CD4-positive, alpha-beta T cell treated with Interleukin-17A for 4 hours (primary cell): Measurements from ENCODE around the gene VSIG10L.

Source experiments
- DNase-seq: peaks from one replicate; pipeline ENCODE4 v3.0.0-alpha.2; 2020; ENCODE audit warnings: mixed read lengths

Gene VSIG10L

GRCh38 chr19:51311351-51312257 lies 30.3 kb downstream of the VSIG10L start, which contains the start of gene IGLON5:
IGLON5 (plus strand) TSS chr19:51311644; CDS start chr19:51311848, 204 bp downstream.
- no peak for DNase-seq

GRCh38 chr19:51305479-51305878 lies 36.5 kb downstream of the VSIG10L start:
- DNase-seq, result no peak

DNA sequence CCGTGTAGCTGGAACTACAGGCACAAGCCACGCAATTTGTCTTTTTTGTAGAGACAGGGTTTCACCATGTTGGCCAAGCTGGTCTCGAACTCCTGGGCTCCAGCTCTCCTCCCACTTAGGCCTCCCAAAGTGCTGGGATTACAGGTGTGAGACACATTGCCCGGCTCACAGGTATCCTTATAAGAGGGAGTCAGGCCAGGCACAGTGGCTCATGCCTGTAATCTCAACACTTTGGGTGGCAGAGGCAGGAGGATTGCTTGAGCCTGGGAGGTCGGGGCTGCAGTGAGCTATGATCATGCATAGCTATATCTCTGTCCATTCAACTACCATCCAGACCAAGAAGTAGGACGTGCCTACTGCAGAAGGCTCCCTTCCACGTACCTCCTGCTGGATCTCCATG lies 40.7 kb downstream of the VSIG10L start:
- DNase-seq, result no peak

DNA sequence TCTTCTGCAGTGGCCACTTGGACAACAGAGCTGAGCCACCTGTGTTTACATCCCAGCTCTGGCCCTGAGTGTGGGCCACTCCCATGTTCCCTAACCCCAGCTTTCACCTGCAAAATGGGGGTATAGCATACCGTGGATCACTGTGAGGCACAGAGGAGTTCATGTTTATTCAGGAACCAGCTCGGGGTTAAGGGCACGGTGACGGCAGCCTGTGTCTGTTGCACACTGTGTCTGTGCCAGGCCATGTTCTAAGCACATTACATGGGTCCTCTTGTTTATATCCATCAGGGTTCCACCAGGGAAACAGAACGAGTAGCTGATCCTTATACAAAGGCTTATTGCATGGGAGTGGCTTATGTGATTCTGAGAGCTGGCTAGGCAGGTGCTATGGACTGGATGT lies 44.5 kb downstream of the VSIG10L start:
- DNase-seq, result no peak

GRCh38 chr19:51296336-51297093 lies 45.4 kb downstream of the VSIG10L start:
- no peak for DNase-seq

DNA sequence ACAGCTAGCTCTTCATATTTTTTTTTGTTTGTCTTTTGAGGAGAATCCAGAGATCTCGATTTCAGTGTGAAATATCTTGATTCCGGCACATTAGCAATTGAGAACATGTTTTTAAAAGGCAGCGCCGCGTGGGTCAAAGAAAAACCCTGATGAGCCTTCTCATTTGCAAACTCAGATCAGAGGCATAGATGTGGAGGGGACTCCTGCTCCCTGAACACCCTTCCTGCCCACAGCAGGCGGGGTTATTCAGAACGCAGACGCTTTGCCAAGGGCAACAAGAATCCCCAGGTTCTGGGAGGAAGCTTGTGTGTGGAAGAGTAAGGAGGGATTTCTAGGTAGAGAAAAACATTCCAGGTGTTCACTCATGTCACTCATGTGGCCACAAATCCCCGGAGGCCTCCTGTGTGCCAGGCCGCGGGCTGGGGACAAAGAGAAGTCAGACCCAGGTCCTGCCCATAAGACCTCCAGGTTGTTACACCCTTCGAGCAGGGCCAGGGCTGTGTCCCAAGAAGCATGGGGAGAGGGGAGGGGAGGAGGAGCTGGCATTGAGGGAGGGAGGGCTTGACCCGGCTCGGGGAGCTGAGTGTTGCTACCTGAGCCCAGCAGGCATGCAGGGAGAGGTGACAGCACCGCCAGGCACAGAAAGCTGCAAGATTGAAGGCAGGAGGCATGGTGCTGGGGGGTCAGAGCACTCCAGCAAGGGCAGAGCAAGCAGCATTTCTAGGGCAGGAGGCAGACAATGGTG lies 46.4 kb downstream of the VSIG10L start:
- DNase-seq, result no peak

DNA sequence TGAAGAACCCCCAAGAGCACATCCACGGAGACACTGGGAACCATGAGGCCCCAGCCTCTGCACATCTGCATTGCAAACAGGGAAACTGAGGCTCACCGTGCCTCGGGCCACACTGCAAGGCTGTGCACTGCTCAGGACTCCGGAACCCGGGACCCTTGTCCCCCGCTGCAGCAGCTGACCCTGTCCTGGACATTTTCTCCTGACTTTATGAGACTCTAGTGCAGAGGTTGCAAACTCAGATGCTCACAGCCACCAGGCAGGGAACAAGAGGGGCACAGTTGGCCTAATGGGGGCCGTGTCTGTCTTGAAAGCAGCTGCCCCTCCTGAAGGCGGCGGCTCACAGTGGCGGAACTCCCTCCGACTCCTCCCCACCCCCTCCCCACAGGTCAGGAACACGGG lies 47.0 kb downstream of the VSIG10L start:
- DNase-seq, result no peak

DNA sequence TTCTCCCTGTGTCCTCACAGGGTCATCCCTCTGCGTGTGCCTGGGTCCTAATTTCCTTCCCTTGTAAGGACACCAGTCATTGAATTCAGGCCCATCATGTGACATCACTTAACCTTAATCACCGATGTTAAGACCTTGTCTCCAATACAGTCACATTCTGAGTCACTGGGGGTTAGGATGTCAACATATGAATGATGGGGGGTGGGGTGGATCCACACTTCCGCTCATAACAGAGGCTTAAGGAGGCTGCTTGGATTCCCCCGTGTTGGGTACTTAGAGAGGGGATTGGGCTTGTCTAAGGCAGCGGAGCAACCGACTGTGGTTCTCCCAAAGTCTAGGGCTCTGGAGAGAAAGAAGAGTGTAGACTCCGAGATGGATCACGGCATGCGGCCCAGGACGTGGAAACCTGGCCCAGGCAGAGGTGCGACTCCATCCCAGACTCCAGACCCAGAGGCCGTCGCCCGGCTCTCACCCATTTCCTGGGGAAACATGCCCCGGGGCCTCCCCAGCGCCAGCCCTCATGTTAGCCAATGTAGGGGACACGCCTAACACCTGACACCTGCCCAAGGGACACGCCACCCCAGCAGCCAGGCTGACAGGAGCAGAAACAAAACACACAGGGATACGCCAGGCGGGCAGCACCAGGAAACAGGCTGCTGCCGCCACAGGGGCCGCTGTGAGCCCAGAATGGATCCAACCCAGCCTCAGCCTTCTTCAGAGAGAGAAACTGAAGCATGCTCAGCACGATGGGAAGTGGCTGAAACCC lies 47.5 kb downstream of the VSIG10L start:
- no peak for DNase-seq

GRCh38 chr19:51293571-51294210 lies 48.2 kb downstream of the VSIG10L start:
- DNase-seq, result no peak

GRCh38 chr19:51292971-51293370 lies 49.0 kb downstream of the VSIG10L start:
- DNase-seq, result no peak

- DNase-seq, result no peak
Observed at GRCh38 chr19:51289635-51290034, 52.3 kb downstream of the VSIG10L start.

- DNase-seq, result no peak
Observed at GRCh38 chr19:51285682-51286081, 56.3 kb downstream of the VSIG10L start.

- DNase-seq, result no peak
Observed at GRCh38 chr19:51282335-51282734, 59.6 kb downstream of the VSIG10L start.
